Retinal pigment epithelial cell (primary cell): ENCODE measurements around the gene B4GALT4.
"Not testable (repeated sequence)": the region's sequence is repeated elsewhere in the genome, so short reads cannot be mapped to it uniquely, and the experiment has no call there.

Experiments used
- DNase-seq: peaks from one replicate; pipeline ENCODE4 v3.0.0-alpha.2; 2010; ENCODE audit warnings: low read depth
- H3K4me3 ChIP-seq: 2 replicates; pipeline ENCODE4 v1.5.1; 2011; ENCODE audit warnings: mild to moderate bottlenecking, low read length, control low read depth, moderate library complexity
- CTCF ChIP-seq: conservative IDR thresholded peaks from 2 replicates; pipeline ENCODE4 v1.5.1; 2011; ENCODE audit warnings: low read depth, low read length, control low read depth, inconsistent platforms

Gene B4GALT4

GRCh38 chr3:119243712-119244111 is 3.0 kb upstream of the B4GALT4 start:
- H3K4me3 ChIP-seq: no peak overlapping the region
- no peak for TF ChIP-seq CTCF
- no peak for DNase-seq

DNA sequence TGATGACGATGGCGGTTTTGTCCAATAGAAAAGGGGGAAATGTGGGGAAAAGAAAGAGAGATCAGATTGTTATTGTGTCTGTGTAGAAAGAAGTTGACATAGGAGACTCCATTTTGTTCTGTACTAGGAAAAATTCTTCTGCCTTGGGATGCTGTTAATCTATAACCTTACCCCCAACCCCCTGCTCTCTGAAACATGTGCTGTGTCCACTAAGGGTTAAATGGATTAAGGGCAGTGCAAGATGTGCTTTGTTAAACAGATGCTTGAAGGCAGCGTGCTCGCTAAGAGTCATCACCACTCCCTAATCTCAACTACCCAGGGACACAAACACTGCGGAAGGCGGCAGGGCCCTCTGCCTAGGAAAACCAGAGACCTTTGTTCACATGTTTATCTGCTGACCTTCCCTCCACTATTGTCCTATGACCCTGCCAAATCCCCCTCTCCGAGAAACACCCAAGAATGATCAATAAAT is 2.4 kb upstream of the B4GALT4 start:
- not testable (repeated sequence) for H3K4me3 ChIP-seq, DNase-seq

DNA sequence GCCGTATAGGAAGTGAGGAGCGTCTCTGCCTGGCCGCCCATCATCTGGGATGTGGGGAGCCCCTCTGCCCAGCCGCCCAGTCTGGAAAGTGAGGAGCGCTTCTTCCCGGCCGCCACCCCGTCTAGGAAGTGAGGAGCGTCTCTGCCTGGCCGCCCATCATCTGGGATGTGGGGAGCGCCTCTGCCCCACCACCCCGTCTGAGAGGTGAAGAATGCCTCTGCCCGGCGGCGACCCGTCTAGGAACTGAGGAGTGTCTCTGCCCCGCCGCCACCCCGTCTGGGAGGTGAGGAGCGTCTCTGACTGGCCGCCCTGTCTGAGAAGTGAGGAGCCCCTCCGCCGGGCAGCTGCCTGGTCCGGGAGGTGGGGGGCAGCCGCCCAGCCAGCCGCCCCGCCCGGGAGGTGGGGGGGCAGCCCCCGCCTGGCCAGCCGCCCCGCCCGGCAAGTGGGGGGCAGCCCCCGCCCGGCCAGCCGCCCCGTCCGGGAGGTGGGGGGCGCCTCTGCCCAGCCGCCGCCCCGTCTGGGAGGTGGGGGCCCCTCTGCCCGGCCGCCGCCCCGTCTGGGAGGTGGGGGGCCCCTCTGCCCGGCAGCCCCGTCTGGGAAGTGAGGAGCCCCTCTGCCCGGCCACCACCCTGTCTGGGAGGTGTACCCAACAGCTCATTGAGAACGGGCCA is 1.8 kb upstream of the B4GALT4 start:
- not testable (repeated sequence) for H3K4me3 ChIP-seq, DNase-seq

DNA sequence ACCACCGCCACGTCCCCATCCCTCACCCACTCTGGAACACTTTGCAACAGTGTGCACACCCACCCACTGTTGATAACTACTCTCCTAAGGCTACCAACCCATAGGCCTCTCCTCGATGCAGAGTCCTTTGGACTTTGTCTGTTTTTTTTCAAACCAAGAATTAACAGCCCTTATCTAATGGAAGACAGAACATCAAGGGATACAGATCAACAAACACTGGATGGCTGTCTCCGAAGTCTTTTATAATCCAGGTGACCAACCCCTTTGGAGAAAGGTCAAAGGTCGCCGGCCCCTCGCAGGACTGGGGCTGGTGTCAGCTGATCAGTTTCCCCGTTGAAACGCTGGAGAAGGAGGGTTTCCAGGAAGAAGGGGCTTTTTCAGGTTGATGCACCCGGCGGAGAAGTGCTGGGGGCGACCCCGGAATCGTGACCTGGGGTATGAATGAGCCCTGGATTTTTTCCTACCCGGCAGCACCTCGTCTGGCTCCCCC is 532 bp downstream of the B4GALT4 start:
- TF ChIP-seq CTCF: no peak
- DNase-seq: no peak
- peak overlapping the region; percentile 74 for H3K4me3 ChIP-seq

GRCh38 chr3:119239206-119239820 is 1.4 kb downstream of the B4GALT4 start:
- H3K4me3 ChIP-seq: no peak overlapping the region
- no peak for TF ChIP-seq CTCF
- DNase-seq: no peak

GRCh38 chr3:119238363-119238762 is 2.3 kb downstream of the B4GALT4 start:
- no peak overlapping the region for H3K4me3 ChIP-seq
- TF ChIP-seq CTCF: no peak
- no peak for DNase-seq

DNA sequence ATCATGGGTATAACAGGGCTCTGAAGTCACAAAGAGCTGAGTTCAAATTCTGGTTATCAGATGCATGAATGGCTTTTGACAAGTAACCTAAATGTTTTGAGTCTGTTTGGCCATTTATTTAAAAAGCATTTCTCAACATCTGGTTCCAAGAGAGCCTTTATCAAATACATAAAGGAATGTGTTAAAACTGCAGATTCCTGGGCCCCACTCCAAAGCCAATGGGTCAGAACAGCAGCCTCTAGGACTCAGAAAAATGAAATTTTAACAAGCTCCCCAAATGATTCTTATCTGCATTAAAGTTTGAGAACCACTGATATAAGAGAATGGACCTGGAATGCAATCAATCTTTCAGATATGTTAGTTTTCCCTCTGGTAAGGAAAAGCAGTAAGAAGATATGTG is 3.4 kb downstream of the B4GALT4 start:
- no peak for TF ChIP-seq CTCF
- H3K4me3 ChIP-seq: no peak overlapping the region
- DNase-seq: no peak

- TF ChIP-seq CTCF: no peak
- no peak overlapping the region for H3K4me3 ChIP-seq
- DNase-seq: no peak
These were observed 3.9 kb downstream of the B4GALT4 start for GRCh38 chr3:119236756-119237155.
